Activated naive CD8-positive, alpha-beta T cell treated with anti-CD3 and anti-CD28 coated beads, Interleukin-2, amount 50 U/mL, for 24 hours (primary cell): ENCODE results near the gene P2RX2.
A peak's percentile ranks its signal among the peaks of the same experiment; 100 is the strongest.

Experiments
- ATAC-seq: fragments of 150-1000 bp; cut with Tn5 transposase; one replicate; pipeline ENCODE4 v1.10.0; 2021
- DNase-seq: peaks from one replicate; pipeline ENCODE4 v3.0.0; 2021
- H3K27ac Mint-ChIP-seq: one replicate; pipeline ENCODE4 v1.8.0; 2021; ENCODE audit warnings: mild to moderate bottlenecking, mixed read lengths
- H3K27me3 Mint-ChIP-seq: one replicate; pipeline ENCODE4 v1.8.0; 2021; ENCODE audit warnings: mixed read lengths
- H3K36me3 Mint-ChIP-seq: one replicate; pipeline ENCODE4 v1.8.0; 2021; ENCODE audit warnings: low read depth, mixed read lengths
- H3K4me1 Mint-ChIP-seq: one replicate; pipeline ENCODE4 v1.8.0; 2021; ENCODE audit warnings: mixed read lengths
- H3K4me3 Mint-ChIP-seq: one replicate; pipeline ENCODE4 v1.8.0; 2021; ENCODE audit warnings: mild to moderate bottlenecking, moderate library complexity, mixed read lengths
- H3K9me3 Mint-ChIP-seq: one replicate; pipeline ENCODE4 v1.8.0; 2021; ENCODE audit warnings: mixed read lengths

P2RX2 gene

GRCh38 chr12:132604151-132604618 lies 14.4 kb upstream of the P2RX2 start:
- Mint-ChIP-seq H3K36me3 (no peaks in the 10 kb centered on the region), H3K27me3 (peaks cover 67% of the 10 kb centered on the region), H3K27ac (no peak overlapping the region), H3K4me1 (peaks cover 17% of the 10 kb centered on the region), H3K4me3 (no peak overlapping the region), H3K9me3 (no peaks in the 10 kb centered on the region)
- ATAC-seq (no peak), DNase-seq (no peak)

GRCh38 chr12:132604668-132605441 lies 13.7 kb upstream of the P2RX2 start:
- Mint-ChIP-seq H3K27me3 (peaks cover 66% of the 10 kb centered on the region), H3K27ac (no peak overlapping the region), H3K36me3 (no peaks in the 10 kb centered on the region), H3K9me3 (no peaks in the 10 kb centered on the region), H3K4me1 (peaks cover 17% of the 10 kb centered on the region), H3K4me3 (no peak overlapping the region)
- DNase-seq, result no peak
- ATAC-seq, result no peak

- Mint-ChIP-seq H3K4me3 (no peak overlapping the region), H3K27ac (no peak overlapping the region), H3K4me1 (peaks cover 14% of the 10 kb centered on the region), H3K9me3 (no peaks in the 10 kb centered on the region), H3K36me3 (no peaks in the 10 kb centered on the region), H3K27me3 (peaks cover 70% of the 10 kb centered on the region)
- no peak for ATAC-seq
- no peak for DNase-seq
These were observed 12.7 kb upstream of the P2RX2 start for GRCh38 chr12:132605892-132606291.

- no peaks in the 10 kb centered on the region for H3K9me3 Mint-ChIP-seq
- DNase-seq, result no peak
- no peak overlapping the region for H3K27ac Mint-ChIP-seq
- peaks cover 70% of the 10 kb centered on the region for H3K27me3 Mint-ChIP-seq
- no peak overlapping the region for H3K4me3 Mint-ChIP-seq
- H3K36me3 Mint-ChIP-seq, result no peaks in the 10 kb centered on the region
- no peak for ATAC-seq
- H3K4me1 Mint-ChIP-seq, result peaks cover 12% of the 10 kb centered on the region
These were observed 12.1 kb upstream of the P2RX2 start for GRCh38 chr12:132606466-132606865.

GRCh38 chr12:132606927-132607326 lies 11.6 kb upstream of the P2RX2 start:
- peaks cover 71% of the 10 kb centered on the region for H3K27me3 Mint-ChIP-seq
- ATAC-seq (no peak), DNase-seq (no peak)
- H3K4me3 Mint-ChIP-seq, result no peak overlapping the region
- H3K27ac Mint-ChIP-seq, result no peak overlapping the region
- H3K9me3 Mint-ChIP-seq, result no peaks in the 10 kb centered on the region
- H3K4me1 Mint-ChIP-seq, result peaks cover 12% of the 10 kb centered on the region
- H3K36me3 Mint-ChIP-seq, result no peaks in the 10 kb centered on the region

- peaks cover 61% of the 10 kb centered on the region for H3K27me3 Mint-ChIP-seq
- H3K9me3 Mint-ChIP-seq, result no peaks in the 10 kb centered on the region
- ATAC-seq, result no peak
- no peaks in the 10 kb centered on the region for H3K36me3 Mint-ChIP-seq
- DNase-seq, result no peak
- no peak overlapping the region for H3K4me3 Mint-ChIP-seq
- peaks cover 12% of the 10 kb centered on the region for H3K4me1 Mint-ChIP-seq
- H3K27ac Mint-ChIP-seq, result no peak overlapping the region
These were observed 10.1 kb upstream of the P2RX2 start for GRCh38 chr12:132608231-132609171.

- no peak for DNase-seq
- Mint-ChIP-seq H3K4me3 (no peak within 1 kb of the TSS), H3K36me3 (peaks cover 3% of the 10 kb centered on the region), H3K27ac (no peak within 1 kb of the TSS), H3K9me3 (no peaks in the 10 kb centered on the region), H3K27me3 (peaks cover 56% of the 10 kb centered on the region), H3K4me1 (peaks cover 14% of the 10 kb centered on the region)
- ATAC-seq, result no peak
These were observed 8.4 kb upstream of the P2RX2 start, which contains the start of gene LRCOL1 for GRCh38 chr12:132610051-132610759. Gene LRCOL1 (minus strand): TSS chr12:132610582. CDS start chr12:132606251, 4,331 bp downstream.

GRCh38 chr12:132610866-132611602 lies 7.5 kb upstream of the P2RX2 start:
- Mint-ChIP-seq H3K36me3 (peaks cover 3% of the 10 kb centered on the region), H3K9me3 (no peaks in the 10 kb centered on the region), H3K4me3 (no peak overlapping the region), H3K27me3 (peaks cover 60% of the 10 kb centered on the region), H3K27ac (no peak overlapping the region), H3K4me1 (peaks cover 14% of the 10 kb centered on the region)
- no peak for DNase-seq
- no peak for ATAC-seq

GRCh38 chr12:132611620-132612019 lies 7.0 kb upstream of the P2RX2 start:
- Mint-ChIP-seq H3K4me3 (no peak overlapping the region), H3K9me3 (no peaks in the 10 kb centered on the region), H3K4me1 (peaks cover 12% of the 10 kb centered on the region), H3K36me3 (peaks cover 4% of the 10 kb centered on the region), H3K27me3 (peaks cover 61% of the 10 kb centered on the region), H3K27ac (no peak overlapping the region)
- no peak for ATAC-seq
- DNase-seq, result no peak

GRCh38 chr12:132614029-132614428 lies 4.5 kb upstream of the P2RX2 start:
- H3K4me3 Mint-ChIP-seq, result no peak overlapping the region
- H3K27ac Mint-ChIP-seq, result no peak overlapping the region
- peaks cover 10% of the 10 kb centered on the region for H3K4me1 Mint-ChIP-seq
- peaks cover 8% of the 10 kb centered on the region for H3K9me3 Mint-ChIP-seq
- H3K36me3 Mint-ChIP-seq, result peaks cover 7% of the 10 kb centered on the region
- peaks cover 57% of the 10 kb centered on the region for H3K27me3 Mint-ChIP-seq
- DNase-seq, result no peak
- no peak for ATAC-seq

GRCh38 chr12:132614861-132615578 lies 3.6 kb upstream of the P2RX2 start:
- no peak overlapping the region for H3K27ac Mint-ChIP-seq
- peaks cover 50% of the 10 kb centered on the region for H3K27me3 Mint-ChIP-seq
- H3K4me1 Mint-ChIP-seq, result peaks cover 10% of the 10 kb centered on the region
- DNase-seq (peak; percentile 84), ATAC-seq (peak; percentile 83)
- H3K36me3 Mint-ChIP-seq, result peaks cover 7% of the 10 kb centered on the region
- peaks cover 8% of the 10 kb centered on the region for H3K9me3 Mint-ChIP-seq
- H3K4me3 Mint-ChIP-seq, result no peak overlapping the region

GRCh38 chr12:132615579-132616038 lies 3.0 kb upstream of the P2RX2 start:
- Mint-ChIP-seq H3K36me3 (peaks cover 7% of the 10 kb centered on the region), H3K27me3 (peaks cover 48% of the 10 kb centered on the region), H3K4me3 (no peak overlapping the region), H3K9me3 (peaks cover 8% of the 10 kb centered on the region), H3K27ac (peak overlapping the region; percentile 35), H3K4me1 (peaks cover 7% of the 10 kb centered on the region)
- DNase-seq, result no peak
- ATAC-seq, result no peak

- DNase-seq (no peak), ATAC-seq (no peak)
- peaks cover 39% of the 10 kb centered on the region for H3K27me3 Mint-ChIP-seq
- no peak overlapping the region for H3K27ac Mint-ChIP-seq
- peaks cover 7% of the 10 kb centered on the region for H3K4me1 Mint-ChIP-seq
- peaks cover 7% of the 10 kb centered on the region for H3K36me3 Mint-ChIP-seq
- no peak overlapping the region for H3K4me3 Mint-ChIP-seq
- H3K9me3 Mint-ChIP-seq, result peaks cover 8% of the 10 kb centered on the region
These were observed 1.4 kb upstream of the P2RX2 start for GRCh38 chr12:132617135-132617701.
